ENCODE data around the gene ERVH48-1. TPM values are rescaled to one million over a fixed set of nuclear protein-coding genes. Genes with fewer than 3 reads are reported as not detected.

Gene ERVH48-1
- total and polyA plus RNA-seq, 2 of the 8 experiments (the other 6 are each of a cell fraction or from before 2014, with no cell fraction given), result 4.2 to 17.7 TPM

DNA sequence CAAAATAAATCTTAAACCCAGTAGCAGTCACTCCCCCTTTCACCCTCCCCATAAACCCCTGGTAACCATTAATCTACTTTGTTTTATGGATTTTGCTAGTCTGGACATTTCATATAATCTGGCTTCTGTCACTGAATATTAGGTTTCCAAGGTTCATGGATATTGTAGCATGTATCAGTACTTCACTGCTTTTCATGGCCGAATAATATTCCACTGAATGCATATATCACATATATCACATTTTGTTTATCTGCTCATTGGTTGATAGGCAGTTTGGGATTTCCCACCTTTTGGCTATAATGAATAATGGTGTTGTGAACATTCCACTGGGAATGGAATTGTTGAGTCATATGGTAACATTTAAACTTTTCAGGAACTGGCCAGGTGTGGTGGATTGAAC is 41.5 kb downstream of the ERVH48-1 start (continued):
- TF ChIP-seq, protein P1, sequence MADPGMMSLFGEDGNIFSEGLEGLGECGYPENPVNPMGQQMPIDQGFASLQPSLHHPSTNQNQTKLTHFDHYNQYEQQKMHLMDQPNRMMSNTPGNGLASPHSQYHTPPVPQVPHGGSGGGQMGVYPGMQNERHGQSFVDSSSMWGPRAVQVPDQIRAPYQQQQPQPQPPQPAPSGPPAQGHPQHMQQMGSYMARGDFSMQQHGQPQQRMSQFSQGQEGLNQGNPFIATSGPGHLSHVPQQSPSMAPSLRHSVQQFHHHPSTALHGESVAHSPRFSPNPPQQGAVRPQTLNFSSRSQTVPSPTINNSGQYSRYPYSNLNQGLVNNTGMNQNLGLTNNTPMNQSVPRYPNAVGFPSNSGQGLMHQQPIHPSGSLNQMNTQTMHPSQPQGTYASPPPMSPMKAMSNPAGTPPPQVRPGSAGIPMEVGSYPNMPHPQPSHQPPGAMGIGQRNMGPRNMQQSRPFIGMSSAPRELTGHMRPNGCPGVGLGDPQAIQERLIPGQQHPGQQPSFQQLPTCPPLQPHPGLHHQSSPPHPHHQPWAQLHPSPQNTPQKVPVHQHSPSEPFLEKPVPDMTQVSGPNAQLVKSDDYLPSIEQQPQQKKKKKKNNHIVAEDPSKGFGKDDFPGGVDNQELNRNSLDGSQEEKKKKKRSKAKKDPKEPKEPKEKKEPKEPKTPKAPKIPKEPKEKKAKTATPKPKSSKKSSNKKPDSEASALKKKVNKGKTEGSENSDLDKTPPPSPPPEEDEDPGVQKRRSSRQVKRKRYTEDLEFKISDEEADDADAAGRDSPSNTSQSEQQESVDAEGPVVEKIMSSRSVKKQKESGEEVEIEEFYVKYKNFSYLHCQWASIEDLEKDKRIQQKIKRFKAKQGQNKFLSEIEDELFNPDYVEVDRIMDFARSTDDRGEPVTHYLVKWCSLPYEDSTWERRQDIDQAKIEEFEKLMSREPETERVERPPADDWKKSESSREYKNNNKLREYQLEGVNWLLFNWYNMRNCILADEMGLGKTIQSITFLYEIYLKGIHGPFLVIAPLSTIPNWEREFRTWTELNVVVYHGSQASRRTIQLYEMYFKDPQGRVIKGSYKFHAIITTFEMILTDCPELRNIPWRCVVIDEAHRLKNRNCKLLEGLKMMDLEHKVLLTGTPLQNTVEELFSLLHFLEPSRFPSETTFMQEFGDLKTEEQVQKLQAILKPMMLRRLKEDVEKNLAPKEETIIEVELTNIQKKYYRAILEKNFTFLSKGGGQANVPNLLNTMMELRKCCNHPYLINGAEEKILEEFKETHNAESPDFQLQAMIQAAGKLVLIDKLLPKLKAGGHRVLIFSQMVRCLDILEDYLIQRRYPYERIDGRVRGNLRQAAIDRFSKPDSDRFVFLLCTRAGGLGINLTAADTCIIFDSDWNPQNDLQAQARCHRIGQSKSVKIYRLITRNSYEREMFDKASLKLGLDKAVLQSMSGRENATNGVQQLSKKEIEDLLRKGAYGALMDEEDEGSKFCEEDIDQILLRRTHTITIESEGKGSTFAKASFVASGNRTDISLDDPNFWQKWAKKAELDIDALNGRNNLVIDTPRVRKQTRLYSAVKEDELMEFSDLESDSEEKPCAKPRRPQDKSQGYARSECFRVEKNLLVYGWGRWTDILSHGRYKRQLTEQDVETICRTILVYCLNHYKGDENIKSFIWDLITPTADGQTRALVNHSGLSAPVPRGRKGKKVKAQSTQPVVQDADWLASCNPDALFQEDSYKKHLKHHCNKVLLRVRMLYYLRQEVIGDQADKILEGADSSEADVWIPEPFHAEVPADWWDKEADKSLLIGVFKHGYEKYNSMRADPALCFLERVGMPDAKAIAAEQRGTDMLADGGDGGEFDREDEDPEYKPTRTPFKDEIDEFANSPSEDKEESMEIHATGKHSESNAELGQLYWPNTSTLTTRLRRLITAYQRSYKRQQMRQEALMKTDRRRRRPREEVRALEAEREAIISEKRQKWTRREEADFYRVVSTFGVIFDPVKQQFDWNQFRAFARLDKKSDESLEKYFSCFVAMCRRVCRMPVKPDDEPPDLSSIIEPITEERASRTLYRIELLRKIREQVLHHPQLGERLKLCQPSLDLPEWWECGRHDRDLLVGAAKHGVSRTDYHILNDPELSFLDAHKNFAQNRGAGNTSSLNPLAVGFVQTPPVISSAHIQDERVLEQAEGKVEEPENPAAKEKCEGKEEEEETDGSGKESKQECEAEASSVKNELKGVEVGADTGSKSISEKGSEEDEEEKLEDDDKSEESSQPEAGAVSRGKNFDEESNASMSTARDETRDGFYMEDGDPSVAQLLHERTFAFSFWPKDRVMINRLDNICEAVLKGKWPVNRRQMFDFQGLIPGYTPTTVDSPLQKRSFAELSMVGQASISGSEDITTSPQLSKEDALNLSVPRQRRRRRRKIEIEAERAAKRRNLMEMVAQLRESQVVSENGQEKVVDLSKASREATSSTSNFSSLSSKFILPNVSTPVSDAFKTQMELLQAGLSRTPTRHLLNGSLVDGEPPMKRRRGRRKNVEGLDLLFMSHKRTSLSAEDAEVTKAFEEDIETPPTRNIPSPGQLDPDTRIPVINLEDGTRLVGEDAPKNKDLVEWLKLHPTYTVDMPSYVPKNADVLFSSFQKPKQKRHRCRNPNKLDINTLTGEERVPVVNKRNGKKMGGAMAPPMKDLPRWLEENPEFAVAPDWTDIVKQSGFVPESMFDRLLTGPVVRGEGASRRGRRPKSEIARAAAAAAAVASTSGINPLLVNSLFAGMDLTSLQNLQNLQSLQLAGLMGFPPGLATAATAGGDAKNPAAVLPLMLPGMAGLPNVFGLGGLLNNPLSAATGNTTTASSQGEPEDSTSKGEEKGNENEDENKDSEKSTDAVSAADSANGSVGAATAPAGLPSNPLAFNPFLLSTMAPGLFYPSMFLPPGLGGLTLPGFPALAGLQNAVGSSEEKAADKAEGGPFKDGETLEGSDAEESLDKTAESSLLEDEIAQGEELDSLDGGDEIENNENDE (IDR thresholded peaks at IDR 0.05; ENCODE audit: insufficient replicate concordance, low read length), result no peak
- TF ChIP-seq EP300 (IDR thresholded peaks at IDR 0.05; ENCODE audit: borderline replicate concordance in 1 of 2, low read depth in 2 of 2, low read length in 2 of 2) (no peak), TAF7 (optimal IDR thresholded peaks at IDR 0.05; ENCODE audit: borderline replicate concordance, low read depth, low read length) (no peak), HDAC2 (IDR thresholded peaks at IDR 0.05; ENCODE audit: borderline replicate concordance in 1 of 2, low read depth in 2 of 2, low read length in 2 of 2) (no peak), SIX5 (IDR thresholded peaks at IDR 0.05; ENCODE audit: low read depth, low read length) (no peak), GABPA (IDR thresholded peaks at IDR 0.05; ENCODE audit: borderline replicate concordance, insufficient read depth, low read length) (no peak), CHD1 (IDR thresholded peaks at IDR 0.05; ENCODE audit: low read depth, low read length) (no peak)
